Ovary (tissue), 9 donors: Measurements from ENCODE around the gene THUMPD3. TPM values are rescaled to one million over a fixed set of nuclear protein-coding genes. Genes with fewer than 3 reads are reported as not detected.

Experiments used
- DNase-seq, 5 donors: peaks; one replicate each; pipeline ENCODE4 v3.0.0-alpha.2; 2019 to 2020
- H3K27ac ChIP-seq, 2 donors: fragments of 200-600 bp; one replicate each; pipeline versions ENCODE4 v1.5.1 to v1.8.0; 2019 to 2022
- H3K27me3 ChIP-seq: fragments of 200-600 bp; one replicate; pipeline ENCODE4 v1.8.0; 2022
- H3K36me3 ChIP-seq: fragments of 200-600 bp; sonication (generic); one replicate; pipeline ENCODE4 v1.5.1; 2019
- H3K4me1 ChIP-seq: one replicate; pipeline ENCODE4 v1.8.1; 2013; ENCODE audit warnings: mild to moderate bottlenecking, moderate library complexity; ENCODE audit not compliant: insufficient read depth
- H3K4me3 ChIP-seq: fragments of 200-600 bp; sonication (generic); one replicate; pipeline ENCODE4 v1.5.1; 2017
- H3K9me3 ChIP-seq, 2 donors: fragments of 200-600 bp in 1 of 2; sonication (generic) in 1 of 2; one replicate each; pipeline versions ENCODE4 v1.5.1 to v1.8.1; 2013 to 2019; ENCODE audit warnings: mild to moderate bottlenecking in 1 of 2, moderate library complexity in 1 of 2
- CTCF ChIP-seq, 3 donors: fragments of 450-650 bp in 2 of 3; fragments of 200-600 bp in 1 of 3; IDR thresholded peaks; one replicate each; pipeline versions ENCODE4 v1.5.1 to v1.8.0; 2016 to 2022; ENCODE audit warnings: antibody characterized with exemption in 3 of 3, mild to moderate bottlenecking in 1 of 3
- EP300 ChIP-seq: sonication (generic); formaldehyde crosslinking; IDR thresholded peaks from one replicate; pipeline ENCODE4 v1.6.1; 2017; ENCODE audit warnings: antibody characterized with exemption
- POLR2A ChIP-seq: fragments of 450-650 bp; IDR thresholded peaks from one replicate; pipeline ENCODE4 v1.6.1; 2017; ENCODE audit warnings: antibody characterized with exemption, mild to moderate bottlenecking, moderate library complexity
- WGBS, 3 donors: extraction: QIAGEN DNeasy Blood & Tissue Kit in 1 of 3; methylation state at CpG; one replicate each; pipeline versions ENCODE4 v1.1.5 to v1.1.7; 2013 to 2017; 5-methylcytosine and 5-hydroxymethylcytosine counted together
- intact Hi-C, 4 donors: fragments of 100-400 bp; cut with DNase I; formaldehyde crosslinking; loops; one replicate each; pipeline versions ENCODE4 v1.11.0 to v1.15.1; 2022 to 2023
- polyA plus RNA-seq, 2 donors: library from polyadenylated mRNA; stranded (reverse); fragments of 200-250 nt in 1 of 2; fragments of 350-450 nt in 1 of 2; fragmentation: Illumina TruSeq in 1 of 2; extraction: RNeasy Lipid Tissue Mini Kit (QIAGEN cat#74804) in 1 of 2; gene quantifications; one replicate each; pipeline ENCODE4 v1.2.3, GENCODE V29; 2013 to 2014
- total RNA-seq, 7 donors: library from RNA; depleted of rRNA in 2 of 7; stranded (reverse); fragments of >200 nt in 2 of 7; fragmentation: NEBNext Ultra II Directional in 3 of 7; extraction: Animal tissue kit (Norgen Biotek cat#: 25700) in 3 of 7; gene quantifications; one replicate each; pipeline versions ENCODE4 v1.1.0 to v1.2.4, GENCODE V29; 2016 to 2023
- donor health status: DM: no; HTN: no; CAD: no; lungs with moderate emphysema.
- donor health status: DM: no; HTN: no; CAD: no.
- donor health status: Bipolar disorder and iron deficiency.
- donor health status: DM: yes; HTN: yes; CAD: no.
- donor health status: DM: no; HTN: no; CAD: no.
- donor health status: DM: yes; HTN: yes; CAD: no.

Gene THUMPD3
- total and polyA plus RNA-seq, 9 donors, result 11.9 to 35.1 (median 25.9) TPM

GRCh38 chr3:9399746-9400145 lies 36.9 kb downstream of the THUMPD3 start:
- Histone ChIP-seq H3K4me1 (peaks cover 16% of the 10 kb centered on the region), H3K27me3 (no peaks in the 10 kb centered on the region), H3K9me3 (no peaks in the 10 kb centered on the region), H3K4me3 (peak overlapping the region; percentile 85), H3K27ac (peak overlapping the region in 1 of 2 donors; percentile 97), H3K36me3 (no peaks in the 10 kb centered on the region)
- WGBS, 3 donors, result 0 to 1% (median 0%) methylated on average over 3 of the region's 3 CpGs
- peak; percentile 74 to 79 (median 76) for DNase-seq
- TF ChIP-seq CTCF (IDR thresholded peaks at IDR 0.05), result no peak
- no peak for TF ChIP-seq EP300
- TF ChIP-seq POLR2A, result no peak
- intact Hi-C loops, result no loop called here

- no peak overlapping the region for H3K4me3 ChIP-seq
- no peaks in the 10 kb centered on the region for H3K9me3 ChIP-seq
- intact Hi-C loops, result no loop called here
- H3K4me1 ChIP-seq, result peaks cover 15% of the 10 kb centered on the region
- no peak for DNase-seq
- WGBS, 3 donors, result 12 to 19% (median 15%) methylated on average over 3 of the region's 3 CpGs
- H3K27ac ChIP-seq, result no peak overlapping the region
- no peaks in the 10 kb centered on the region for H3K27me3 ChIP-seq
- no peaks in the 10 kb centered on the region for H3K36me3 ChIP-seq
- TF ChIP-seq POLR2A, result no peak
- no peak for TF ChIP-seq CTCF (IDR thresholded peaks at IDR 0.05)
- no peak for TF ChIP-seq EP300
These were observed 37.8 kb downstream of the THUMPD3 start for GRCh38 chr3:9400616-9401015.

- TF ChIP-seq POLR2A, result no peak
- TF ChIP-seq CTCF (IDR thresholded peaks at IDR 0.05), result no peak
- TF ChIP-seq EP300, result no peak
- no peaks in the 10 kb centered on the region for H3K9me3 ChIP-seq
- WGBS, 3 donors, result 31 to 48% (median 36%) methylated on average over 4 of the region's 4 CpGs
- H3K36me3 ChIP-seq, result no peaks in the 10 kb centered on the region
- intact Hi-C loops, result no loop called here
- no peak overlapping the region for H3K27ac ChIP-seq
- H3K4me3 ChIP-seq, result no peak overlapping the region
- H3K27me3 ChIP-seq, result no peaks in the 10 kb centered on the region
- no peak for DNase-seq
- peaks cover 16% of the 10 kb centered on the region for H3K4me1 ChIP-seq
These were observed 39.1 kb downstream of the THUMPD3 start for GRCh38 chr3:9401986-9402385.

- peak in 2 of 5 donors; percentile 18 to 54 for DNase-seq
- H3K4me3 ChIP-seq, result peak overlapping the region; percentile 1
- H3K36me3 ChIP-seq, result no peaks in the 10 kb centered on the region
- H3K9me3 ChIP-seq, result no peaks in the 10 kb centered on the region
- intact Hi-C loops, result no loop called here
- H3K27ac ChIP-seq, result no peak overlapping the region
- WGBS, 3 donors, result 8 to 18% (median 9%) methylated on average over 3 of the region's 3 CpGs
- peaks cover 21% of the 10 kb centered on the region for H3K4me1 ChIP-seq
- H3K27me3 ChIP-seq, result no peaks in the 10 kb centered on the region
- TF ChIP-seq EP300 (no peak), POLR2A (no peak), CTCF (IDR thresholded peaks at IDR 0.05) (no peak)
These were observed 39.8 kb downstream of the THUMPD3 start for GRCh38 chr3:9402410-9403228.
